GM19023 (cell line): Measurements from ENCODE around the gene CFAP74.

ENCODE experiments used
- ATAC-seq: cut with Tn5 transposase; IDR thresholded peaks from one replicate; pipeline ENCODE4 v1.9.1; 2021; ENCODE audit warnings: mild to moderate bottlenecking, moderate library complexity; ENCODE audit not compliant: unreplicated experiment

Gene CFAP74

GRCh38 chr1:2042830-2043773 lies 39.5 kb upstream of the CFAP74 start:
- no peak for ATAC-seq

- ATAC-seq: no peak
Observed at GRCh38 chr1:2041887-2042286, 38.3 kb upstream of the CFAP74 start.

GRCh38 chr1:2041305-2041704 lies 37.7 kb upstream of the CFAP74 start:
- no peak for ATAC-seq

- ATAC-seq: no peak
Observed at GRCh38 chr1:2039251-2039650, 35.7 kb upstream of the CFAP74 start.

GRCh38 chr1:2038229-2038628 lies 34.6 kb upstream of the CFAP74 start:
- ATAC-seq: no peak

- ATAC-seq: no peak
Observed at GRCh38 chr1:2037314-2037979, 33.9 kb upstream of the CFAP74 start.

GRCh38 chr1:2036287-2036686 lies 32.7 kb upstream of the CFAP74 start:
- ATAC-seq: no peak

- no peak for ATAC-seq
Observed at GRCh38 chr1:2033165-2033564, 29.6 kb upstream of the CFAP74 start.

GRCh38 chr1:2032737-2033136 lies 29.2 kb upstream of the CFAP74 start:
- ATAC-seq: no peak

GRCh38 chr1:2031546-2032540 lies 28.3 kb upstream of the CFAP74 start:
- ATAC-seq: no peak

- ATAC-seq: no peak
Observed at GRCh38 chr1:2030076-2030871, 26.7 kb upstream of the CFAP74 start.

- no peak for ATAC-seq
Observed at GRCh38 chr1:2029561-2029960, 26.0 kb upstream of the CFAP74 start.

- no peak for ATAC-seq
Observed at GRCh38 chr1:2028870-2029560, 25.4 kb upstream of the CFAP74 start.

GRCh38 chr1:2027961-2028583 lies 24.5 kb upstream of the CFAP74 start:
- no peak for ATAC-seq

- ATAC-seq: no peak
Observed at GRCh38 chr1:2025491-2025981, 21.9 kb upstream of the CFAP74 start.

- ATAC-seq: no peak
Observed at GRCh38 chr1:2024887-2025286, 21.3 kb upstream of the CFAP74 start.

GRCh38 chr1:2024451-2024850 lies 20.9 kb upstream of the CFAP74 start:
- ATAC-seq: no peak

- no peak for ATAC-seq
Observed at GRCh38 chr1:2023187-2023586, 19.6 kb upstream of the CFAP74 start.
